Liver (tissue), 3 donors: ENCODE results near the gene TNFRSF25.

Experiments
- EGR1 ChIP-seq, 2 donors: IDR thresholded peaks; 2 replicates each; pipeline ENCODE4 v1.6.1; 2016 to 2018; ENCODE audit warnings: antibody characterized with exemption in 2 of 2, low read depth in 2 of 2
- GABPA ChIP-seq, 2 donors: IDR thresholded peaks in 1 of 2; conservative IDR thresholded peaks in 1 of 2; 2 replicates each; pipeline ENCODE4 v1.6.1; 2016; ENCODE audit warnings: antibody characterized with exemption in 2 of 2, mild to moderate bottlenecking in 1 of 2, moderate library complexity in 1 of 2
- JUND ChIP-seq, 2 donors: IDR thresholded peaks; 2 replicates each; pipeline ENCODE4 v1.6.1; 2016; ENCODE audit warnings: antibody characterized with exemption in 2 of 2
- RAD21 ChIP-seq, 2 donors: IDR thresholded peaks; 2 replicates each; pipeline ENCODE4 v1.6.1; 2016; ENCODE audit warnings: antibody characterized with exemption in 2 of 2, mild to moderate bottlenecking in 2 of 2
- SP1 ChIP-seq: IDR thresholded peaks from 2 replicates; pipeline ENCODE4 v1.6.1; 2018; ENCODE audit warnings: antibody characterized with exemption, mild to moderate bottlenecking
- TAF1 ChIP-seq: conservative IDR thresholded peaks from 2 replicates; pipeline ENCODE4 v1.6.1; 2016; ENCODE audit warnings: antibody characterized with exemption, mild to moderate bottlenecking
- YY1 ChIP-seq: IDR thresholded peaks from 2 replicates; pipeline ENCODE4 v1.6.1; 2016; ENCODE audit warnings: antibody characterized with exemption, mild to moderate bottlenecking
- TF ChIP-seq, protein P1 (sequence below): IDR thresholded peaks from 2 replicates; pipeline ENCODE4 v1.6.1; 2016; ENCODE audit warnings: antibody characterized with exemption
- TF ChIP-seq, protein P2 (sequence below): fragments of 150-350 bp; IDR thresholded peaks from 2 replicates; pipeline ENCODE4 v1.5.1; 2017; ENCODE audit warnings: improper control_type of control experiment, low read depth, low read length; ENCODE audit not compliant: missing input control
- TF ChIP-seq, protein P3 (sequence below): IDR thresholded peaks from 2 replicates; pipeline ENCODE4 v1.6.1; 2016; ENCODE audit warnings: antibody characterized with exemption, mild to moderate bottlenecking
- TF ChIP-seq, protein P4 (sequence below): IDR thresholded peaks from 2 replicates; pipeline ENCODE4 v1.6.1; 2016; ENCODE audit warnings: antibody characterized with exemption
- donor health status: healthy.
- donor health status: healthy.

DNA sequence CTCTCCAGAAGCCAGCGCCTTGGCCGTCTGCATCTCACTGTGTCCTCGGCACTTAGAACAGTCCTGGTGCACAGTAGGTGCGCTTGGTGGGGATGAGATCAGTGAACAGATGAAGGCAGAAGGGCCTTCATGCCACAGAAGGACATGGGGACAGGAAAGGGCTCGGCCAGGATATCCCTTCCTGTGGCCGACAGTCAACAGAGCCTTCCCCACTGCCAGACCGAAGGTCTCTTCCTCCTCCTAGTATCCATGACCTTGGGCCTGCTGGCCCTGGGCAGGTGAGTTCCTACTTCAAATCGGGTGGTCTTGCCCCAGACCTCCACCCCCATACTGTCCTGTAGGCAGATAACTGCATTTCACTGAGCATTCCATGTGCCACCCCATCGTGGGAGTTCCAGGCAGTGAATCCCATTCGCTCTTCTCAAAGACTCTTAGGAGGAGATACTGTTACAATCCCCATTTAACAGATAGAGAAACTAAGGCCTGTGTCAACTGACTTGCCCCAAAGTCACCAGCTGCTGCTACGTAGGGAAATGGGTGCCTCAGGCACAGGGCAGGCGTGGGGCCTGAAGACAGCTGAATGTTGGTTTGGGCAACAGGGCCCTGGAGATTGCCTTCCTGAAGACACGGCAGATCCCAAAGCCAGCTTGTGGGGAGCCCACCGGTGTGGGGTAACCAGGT lies 22.0 kb upstream of the TNFRSF25 start:
- TF ChIP-seq, protein P1, sequence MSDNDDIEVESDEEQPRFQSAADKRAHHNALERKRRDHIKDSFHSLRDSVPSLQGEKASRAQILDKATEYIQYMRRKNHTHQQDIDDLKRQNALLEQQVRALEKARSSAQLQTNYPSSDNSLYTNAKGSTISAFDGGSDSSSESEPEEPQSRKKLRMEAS = no peak
- TF ChIP-seq, protein P2, sequence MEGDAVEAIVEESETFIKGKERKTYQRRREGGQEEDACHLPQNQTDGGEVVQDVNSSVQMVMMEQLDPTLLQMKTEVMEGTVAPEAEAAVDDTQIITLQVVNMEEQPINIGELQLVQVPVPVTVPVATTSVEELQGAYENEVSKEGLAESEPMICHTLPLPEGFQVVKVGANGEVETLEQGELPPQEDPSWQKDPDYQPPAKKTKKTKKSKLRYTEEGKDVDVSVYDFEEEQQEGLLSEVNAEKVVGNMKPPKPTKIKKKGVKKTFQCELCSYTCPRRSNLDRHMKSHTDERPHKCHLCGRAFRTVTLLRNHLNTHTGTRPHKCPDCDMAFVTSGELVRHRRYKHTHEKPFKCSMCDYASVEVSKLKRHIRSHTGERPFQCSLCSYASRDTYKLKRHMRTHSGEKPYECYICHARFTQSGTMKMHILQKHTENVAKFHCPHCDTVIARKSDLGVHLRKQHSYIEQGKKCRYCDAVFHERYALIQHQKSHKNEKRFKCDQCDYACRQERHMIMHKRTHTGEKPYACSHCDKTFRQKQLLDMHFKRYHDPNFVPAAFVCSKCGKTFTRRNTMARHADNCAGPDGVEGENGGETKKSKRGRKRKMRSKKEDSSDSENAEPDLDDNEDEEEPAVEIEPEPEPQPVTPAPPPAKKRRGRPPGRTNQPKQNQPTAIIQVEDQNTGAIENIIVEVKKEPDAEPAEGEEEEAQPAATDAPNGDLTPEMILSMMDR = no peak
- TF ChIP-seq, protein P3, sequence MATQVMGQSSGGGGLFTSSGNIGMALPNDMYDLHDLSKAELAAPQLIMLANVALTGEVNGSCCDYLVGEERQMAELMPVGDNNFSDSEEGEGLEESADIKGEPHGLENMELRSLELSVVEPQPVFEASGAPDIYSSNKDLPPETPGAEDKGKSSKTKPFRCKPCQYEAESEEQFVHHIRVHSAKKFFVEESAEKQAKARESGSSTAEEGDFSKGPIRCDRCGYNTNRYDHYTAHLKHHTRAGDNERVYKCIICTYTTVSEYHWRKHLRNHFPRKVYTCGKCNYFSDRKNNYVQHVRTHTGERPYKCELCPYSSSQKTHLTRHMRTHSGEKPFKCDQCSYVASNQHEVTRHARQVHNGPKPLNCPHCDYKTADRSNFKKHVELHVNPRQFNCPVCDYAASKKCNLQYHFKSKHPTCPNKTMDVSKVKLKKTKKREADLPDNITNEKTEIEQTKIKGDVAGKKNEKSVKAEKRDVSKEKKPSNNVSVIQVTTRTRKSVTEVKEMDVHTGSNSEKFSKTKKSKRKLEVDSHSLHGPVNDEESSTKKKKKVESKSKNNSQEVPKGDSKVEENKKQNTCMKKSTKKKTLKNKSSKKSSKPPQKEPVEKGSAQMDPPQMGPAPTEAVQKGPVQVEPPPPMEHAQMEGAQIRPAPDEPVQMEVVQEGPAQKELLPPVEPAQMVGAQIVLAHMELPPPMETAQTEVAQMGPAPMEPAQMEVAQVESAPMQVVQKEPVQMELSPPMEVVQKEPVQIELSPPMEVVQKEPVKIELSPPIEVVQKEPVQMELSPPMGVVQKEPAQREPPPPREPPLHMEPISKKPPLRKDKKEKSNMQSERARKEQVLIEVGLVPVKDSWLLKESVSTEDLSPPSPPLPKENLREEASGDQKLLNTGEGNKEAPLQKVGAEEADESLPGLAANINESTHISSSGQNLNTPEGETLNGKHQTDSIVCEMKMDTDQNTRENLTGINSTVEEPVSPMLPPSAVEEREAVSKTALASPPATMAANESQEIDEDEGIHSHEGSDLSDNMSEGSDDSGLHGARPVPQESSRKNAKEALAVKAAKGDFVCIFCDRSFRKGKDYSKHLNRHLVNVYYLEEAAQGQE = no peak
- TF ChIP-seq TAF1 (no peak), JUND (IDR thresholded peaks at IDR 0.05) (no peak), EGR1 (IDR thresholded peaks at IDR 0.05; ENCODE audit: low read depth in 2 of 2) (no peak), YY1 (no peak), SP1 (no peak), RAD21 (IDR thresholded peaks at IDR 0.05) (no peak), GABPA (IDR thresholded peaks at IDR 0.05 in 1 of 2, conservative IDR thresholded peaks at IDR 0.05 in 1 of 2) (no peak)
- TF ChIP-seq, protein P4, sequence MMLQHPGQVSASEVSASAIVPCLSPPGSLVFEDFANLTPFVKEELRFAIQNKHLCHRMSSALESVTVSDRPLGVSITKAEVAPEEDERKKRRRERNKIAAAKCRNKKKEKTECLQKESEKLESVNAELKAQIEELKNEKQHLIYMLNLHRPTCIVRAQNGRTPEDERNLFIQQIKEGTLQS = no peak
